GM23338 (cell line): ENCODE data around the gene NFIB.

ENCODE experiments used
- EZH2 ChIP-seq: fragments of 200-600 bp; sonication (generic); IDR thresholded peaks from one replicate; pipeline ENCODE4 v1.8.0; 2017; ENCODE audit warnings: antibody characterized with exemption, mild to moderate bottlenecking, low read depth; ENCODE audit not compliant: unreplicated experiment
- POLR2AphosphoS5 ChIP-seq: IDR thresholded peaks from 2 replicates; pipeline ENCODE4 v1.6.1; 2016; ENCODE audit warnings: antibody characterized with exemption, low read depth
- TF ChIP-seq, protein P1 (sequence below), 2 experiments: fragments of 200-600 bp in 1 of 2; sonication (generic) in 1 of 2; conservative IDR thresholded peaks; 2 replicates each; pipeline versions ENCODE4 v1.5.1 to v1.6.1; 2016 to 2017; ENCODE audit warnings: antibody characterized with exemption in 2 of 2, low read depth in 2 of 2, mild to moderate bottlenecking in 2 of 2, moderate library complexity in 1 of 2

DNA sequence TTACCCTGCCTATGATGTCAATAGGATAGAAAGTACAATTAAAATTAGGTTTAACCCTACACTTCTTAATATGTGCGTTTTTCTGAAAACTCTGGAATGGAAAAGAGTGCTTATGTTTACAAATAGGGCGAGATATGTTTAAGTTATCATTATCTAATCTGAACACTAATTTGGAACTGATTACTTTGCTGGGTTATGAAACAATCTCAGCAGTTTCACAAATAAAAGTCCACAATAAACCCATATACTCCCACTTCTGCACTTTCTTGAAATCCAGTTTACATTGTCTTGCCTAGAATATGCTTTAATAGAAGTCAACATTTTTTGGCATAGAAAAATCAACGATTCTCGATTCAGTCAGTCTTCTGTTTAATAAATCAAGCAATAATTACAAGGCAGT lies 236.3 kb downstream of the NFIB start:
- TF ChIP-seq, protein P1, sequence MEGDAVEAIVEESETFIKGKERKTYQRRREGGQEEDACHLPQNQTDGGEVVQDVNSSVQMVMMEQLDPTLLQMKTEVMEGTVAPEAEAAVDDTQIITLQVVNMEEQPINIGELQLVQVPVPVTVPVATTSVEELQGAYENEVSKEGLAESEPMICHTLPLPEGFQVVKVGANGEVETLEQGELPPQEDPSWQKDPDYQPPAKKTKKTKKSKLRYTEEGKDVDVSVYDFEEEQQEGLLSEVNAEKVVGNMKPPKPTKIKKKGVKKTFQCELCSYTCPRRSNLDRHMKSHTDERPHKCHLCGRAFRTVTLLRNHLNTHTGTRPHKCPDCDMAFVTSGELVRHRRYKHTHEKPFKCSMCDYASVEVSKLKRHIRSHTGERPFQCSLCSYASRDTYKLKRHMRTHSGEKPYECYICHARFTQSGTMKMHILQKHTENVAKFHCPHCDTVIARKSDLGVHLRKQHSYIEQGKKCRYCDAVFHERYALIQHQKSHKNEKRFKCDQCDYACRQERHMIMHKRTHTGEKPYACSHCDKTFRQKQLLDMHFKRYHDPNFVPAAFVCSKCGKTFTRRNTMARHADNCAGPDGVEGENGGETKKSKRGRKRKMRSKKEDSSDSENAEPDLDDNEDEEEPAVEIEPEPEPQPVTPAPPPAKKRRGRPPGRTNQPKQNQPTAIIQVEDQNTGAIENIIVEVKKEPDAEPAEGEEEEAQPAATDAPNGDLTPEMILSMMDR (conservative IDR thresholded peaks at IDR 0.05; ENCODE audit: low read depth in 2 of 2): no peak
- TF ChIP-seq POLR2AphosphoS5 (no peak), EZH2 (no peak)
